Astrocyte (in vitro differentiated cells and primary cell): ENCODE measurements around the gene SLCO6A1.

Source experiments
- CTCF ChIP-seq: IDR thresholded peaks from 2 replicates; pipeline ENCODE4 v1.5.1; 2011; ENCODE audit warnings: low read depth, mild to moderate bottlenecking, inconsistent platforms, low read length, moderate library complexity; ENCODE audit not compliant: insufficient read depth
- EZH2 ChIP-seq: IDR thresholded peaks from 2 replicates; pipeline ENCODE4 v1.6.1; 2012; ENCODE audit warnings: mild to moderate bottlenecking, low read length, inconsistent platforms; ENCODE audit not compliant: insufficient read depth

- TF ChIP-seq CTCF: no peak
- TF ChIP-seq EZH2: no peak
These were observed 24.9 kb upstream of the SLCO6A1 start for GRCh38 chr5:102523541-102524175.
